Transverse colon (tissue), 4 donors: ENCODE measurements around the gene CDC42EP5. TPM values are rescaled to one million over a fixed set of nuclear protein-coding genes. Genes with fewer than 3 reads are reported as not detected.

ENCODE experiments used
- DNase-seq: peaks from one replicate; pipeline ENCODE4 v3.0.0-alpha.2; 2019
- H3K27ac ChIP-seq, 4 donors: fragments of 200-600 bp; sonication (generic); 2 replicates each; pipeline ENCODE4 v1.5.1; 2016 to 2018; ENCODE audit warnings: inconsistent platforms in 4 of 4
- H3K27me3 ChIP-seq: fragments of 200-600 bp; sonication (generic); 2 replicates; pipeline ENCODE4 v1.5.1; 2017; ENCODE audit warnings: inconsistent platforms
- H3K36me3 ChIP-seq, 4 donors: fragments of 200-600 bp; sonication (generic); 2 replicates each; pipeline ENCODE4 v1.5.1; 2017 to 2019; ENCODE audit warnings: inconsistent platforms in 4 of 4
- H3K4me1 ChIP-seq, 4 donors: fragments of 200-600 bp; sonication (generic); 2 replicates each; pipeline ENCODE4 v1.5.1; 2017 to 2020; ENCODE audit warnings: inconsistent platforms in 4 of 4
- H3K4me3 ChIP-seq, 4 donors: fragments of 200-600 bp; sonication (generic); 1 replicate in 1 of 4; 2 replicates in 3 of 4; pipeline versions ENCODE4 v1.5.1 to v1.6.1; 2017 to 2019; ENCODE audit warnings: inconsistent platforms in 4 of 4
- H3K9me3 ChIP-seq, 2 donors: fragments of 200-600 bp; sonication (generic); 2 replicates each; pipeline ENCODE4 v1.5.1; 2017 to 2019; ENCODE audit warnings: inconsistent platforms in 2 of 2
- CTCF ChIP-seq, 5 experiments: fragments of 200-600 bp in 3 of 5; fragments of 450-650 bp in 2 of 5; sonication (generic) in 3 of 5; IDR thresholded peaks; 1 replicate in 2 of 5; 2 replicates in 3 of 5; pipeline ENCODE4 v1.5.1; 2016 to 2017; ENCODE audit warnings: antibody characterized with exemption in 5 of 5, inconsistent platforms in 3 of 5, mild to moderate bottlenecking in 2 of 5, moderate library complexity in 1 of 5
- EP300 ChIP-seq: sonication (generic); formaldehyde crosslinking; IDR thresholded peaks from one replicate; pipeline ENCODE4 v1.6.1; 2017; ENCODE audit warnings: antibody characterized with exemption, low read depth
- POLR2A ChIP-seq: fragments of 450-650 bp; IDR thresholded peaks from one replicate; pipeline ENCODE4 v1.6.1; 2016; ENCODE audit warnings: antibody characterized with exemption, mild to moderate bottlenecking, moderate library complexity
- POLR2AphosphoS5 ChIP-seq, 3 donors: sonication (generic); formaldehyde crosslinking; IDR thresholded peaks; one replicate each; pipeline ENCODE4 v1.6.1; 2016; ENCODE audit warnings: antibody characterized with exemption in 3 of 3
- WGBS, 2 donors: methylation state at CpG; one replicate each; pipeline ENCODE4 v1.1.5; 2018; ENCODE audit warnings: low coverage in 1 of 2; 5-methylcytosine and 5-hydroxymethylcytosine counted together
- in situ Hi-C, 4 donors: fragments of 200-750 bp; cut with MboI; loops; one replicate each; pipeline versions ENCODE4 v1.15.0 to v1.15.1; 2017; ENCODE audit warnings: low sequenced_read_pairs in 3 of 4, low pct_ligation_motif_present in 1 of 4, low pct_unique_long_range_greater_than_20kb in 1 of 4
- intact Hi-C: fragments of 100-400 bp; cut with DNase I; formaldehyde crosslinking; loops from one replicate; pipeline ENCODE4 v1.15.1; 2023; ENCODE audit warnings: low total_unique reads
- total RNA-seq, 4 donors: library from RNA; depleted of rRNA; stranded (reverse); fragments of >200 nt; gene quantifications; one replicate each; pipeline ENCODE4 v1.1.0, GENCODE V29; 2016

Gene CDC42EP5
- total RNA-seq, 4 donors from 2014 or later = 210 to 231 (median 214) TPM

GRCh38 chr19:54451331-54451871 lies 21.7 kb downstream of the CDC42EP5 start:
- DNase-seq = no peak
- in situ Hi-C loops = no loop called here
- WGBS, 2 donors = 62 to 65% methylated on average over 5 to 9 of the region's 9 CpGs

GRCh38 chr19:54449701-54450069 lies 23.4 kb downstream of the CDC42EP5 start:
- H3K27ac ChIP-seq = peak overlapping the region; percentile 95 to 98 (median 96)
- 0 to 2% methylated on average over 8 to 21 of the region's 21 CpGs for WGBS, 2 donors
- TF ChIP-seq POLR2AphosphoS5 (IDR thresholded peaks at IDR 0.05) = no peak
- no peak for TF ChIP-seq POLR2A
- no peak for TF ChIP-seq CTCF (IDR thresholded peaks at IDR 0.05)
- TF ChIP-seq EP300 = no peak
- H3K36me3 ChIP-seq = peaks cover 0 to 32% (median 15%) of the 10 kb centered on the region in 4 donors
- peaks cover 28 to 48% (median 36%) of the 10 kb centered on the region in 4 donors for H3K4me1 ChIP-seq
- no peaks in the 10 kb centered on the region for H3K9me3 ChIP-seq
- H3K4me3 ChIP-seq = peak overlapping the region; percentile 75 to 99 (median 94)
- intact Hi-C loops = no loop called here
- in situ Hi-C loops = no loop called here
- DNase-seq = no peak
- H3K27me3 ChIP-seq = no peaks in the 10 kb centered on the region

More at GRCh38 chr19:54451331-54451871, 21.7 kb downstream of the CDC42EP5 start:
- TF ChIP-seq POLR2A (no peak), POLR2AphosphoS5 (IDR thresholded peaks at IDR 0.05) (no peak), EP300 (no peak), CTCF (IDR thresholded peaks at IDR 0.05) (no peak)
- H3K4me3 ChIP-seq = no peak overlapping the region
- intact Hi-C loops = no loop called here
- peaks cover 28 to 33% (median 32%) of the 10 kb centered on the region in 4 donors for H3K4me1 ChIP-seq
- peaks cover 0 to 49% (median 23%) of the 10 kb centered on the region in 4 donors for H3K36me3 ChIP-seq
- H3K9me3 ChIP-seq = no peaks in the 10 kb centered on the region
- H3K27ac ChIP-seq = no peak overlapping the region
- no peaks in the 10 kb centered on the region for H3K27me3 ChIP-seq

- peak within 1 kb of the TSS; percentile 95 to 98 (median 96) for H3K27ac ChIP-seq
- intact Hi-C loops = no loop called here
- in situ Hi-C loops = no loop called here
- H3K36me3 ChIP-seq = peaks cover 0 to 25% (median 12%) of the 10 kb centered on the region in 4 donors
- WGBS, 2 donors = 0% methylated on average over 5 to 58 of the region's 96 CpGs
- H3K27me3 ChIP-seq = no peaks in the 10 kb centered on the region
- no peak for TF ChIP-seq EP300
- TF ChIP-seq POLR2AphosphoS5 (IDR thresholded peaks at IDR 0.05) = peak; percentile 98 to 99 (median 98)
- peak; percentile 96 for TF ChIP-seq POLR2A
- TF ChIP-seq CTCF (IDR thresholded peaks at IDR 0.05) = no peak
- H3K4me3 ChIP-seq = peak within 1 kb of the TSS; percentile 80 to 99 (median 94)
- peak; percentile 98 for DNase-seq
- no peaks in the 10 kb centered on the region for H3K9me3 ChIP-seq
- peaks cover 28 to 48% (median 36%) of the 10 kb centered on the region in 4 donors for H3K4me1 ChIP-seq
Observed at GRCh38 chr19:54448774-54449700, 24.1 kb downstream of the CDC42EP5 start, which contains the start of gene LENG8. Gene LENG8, plus strand, starts transcription at chr19:54449199. Its CDS starts 2,146 bp downstream, at chr19:54451345.
